HCT116 (cell line): ENCODE results near the gene SCOC. TPM values are rescaled to one million over a fixed set of nuclear protein-coding genes. Genes with fewer than 3 reads are reported as not detected.

Experiments used
- ATAC-seq: fragments of 200-7000 bp; cut with Tn5 transposase; 2 replicates; pipeline ENCODE4 v1.9.1; 2020; ENCODE audit warnings: mild to moderate bottlenecking, moderate library complexity
- BruUV-seq: library from RNA; stranded (reverse); fragments of 400-500 nt; replicated peaks from 2 replicates; lab custom pipeline; 2021; lab: Mats Ljungman, UMichigan
- CTCF ChIA-PET: fragments of 300-600 bp; sonication (Branson Sonifier 250); formaldehyde crosslinking; loops from one replicate; lab custom pipeline; 2021; ENCODE audit warnings: antibody characterized with exemption; lab: Charles Lee
- POLR2A ChIA-PET: fragments of 300-600, 350-600 bp; sonication (Branson Sonifier 250); formaldehyde crosslinking; loops from one replicate; lab custom pipeline; 2021; ENCODE audit warnings: antibody characterized with exemption; lab: Charles Lee
- RAD21 ChIA-PET, 2 experiments: fragments of 300-600 bp; sonication (Branson Sonifier 250); formaldehyde crosslinking; loops; one replicate each; lab custom pipeline; 2023; ENCODE audit warnings: low total read pairs in 2 of 2; ENCODE audit not compliant: uncharacterized antibody in 2 of 2, unreplicated experiment in 2 of 2, low non-redundant PET in 1 of 2; lab: Charles Lee
- DNase-seq: peaks from one replicate; pipeline ENCODE4 v3.0.0-alpha.2; 2010; ENCODE audit warnings: low read depth, low spot score
- H2AFZ ChIP-seq: fragments of 200-600 bp; shearing (Covaris generic), sonication (generic); 2 replicates; pipeline ENCODE4 v1.6.1; 2017; ENCODE audit warnings: low read depth, mixed run types, mixed read lengths, antibody characterized with exemption, low read length; ENCODE audit not compliant: poor library complexity, severe bottlenecking
- H3K27ac ChIP-seq: 2 replicates; pipeline ENCODE4 v1.5.1; 2012; ENCODE audit warnings: low read depth, low read length
- H3K27me3 ChIP-seq: fragments of 200-600 bp; sonication (generic); 2 replicates; pipeline ENCODE4 v1.6.1; 2016; ENCODE audit warnings: mixed run types, low read length, mixed read lengths; ENCODE audit not compliant: insufficient read depth
- H3K36me3 ChIP-seq, 2 experiments: fragments of 200-500 bp in 1 of 2; fragments of 200-600 bp in 1 of 2; sonication (Bioruptor generic) in 1 of 2; sonication (generic) in 1 of 2; 2 replicates each; pipeline versions ENCODE4 v1.5.1 to v1.6.1; 2014 to 2016; ENCODE audit warnings: low read length in 2 of 2, inconsistent platforms in 1 of 2, mixed read lengths in 1 of 2, mixed run types in 1 of 2; ENCODE audit not compliant: insufficient read depth in 2 of 2, control insufficient read depth in 1 of 2
- H3K4me1 ChIP-seq, 2 experiments: fragments of 200-600 bp in 1 of 2; sonication (generic) in 1 of 2; 2 replicates each; pipeline versions ENCODE4 v1.5.1 to v1.6.1; 2012 to 2017; ENCODE audit warnings: low read length in 2 of 2, inconsistent platforms in 1 of 2, mild to moderate bottlenecking in 1 of 2, mixed read lengths in 1 of 2, mixed run types in 1 of 2, moderate library complexity in 1 of 2; ENCODE audit not compliant: insufficient read depth in 2 of 2, control insufficient read depth in 1 of 2
- H3K4me2 ChIP-seq: fragments of 200-600 bp; sonication (generic); 2 replicates; pipeline ENCODE4 v1.6.1; 2017; ENCODE audit warnings: mixed run types, low read length, mixed read lengths
- H3K4me3 ChIP-seq, 2 experiments: fragments of 200-600 bp in 1 of 2; sonication (generic) in 1 of 2; replicated peaks in 1 of 2; 2 replicates each; pipeline ENCODE4 v1.5.1; 2011 to 2016; ENCODE audit warnings: low read length in 2 of 2, control low read depth in 1 of 2, low read depth in 1 of 2, mild to moderate bottlenecking in 1 of 2, mixed read lengths in 1 of 2, mixed run types in 1 of 2
- H3K79me2 ChIP-seq: fragments of 200-600 bp; sonication (generic); 2 replicates; pipeline ENCODE4 v1.6.1; 2017; ENCODE audit warnings: mild to moderate bottlenecking, mixed run types, low read length, moderate library complexity, mixed read lengths; ENCODE audit not compliant: insufficient read depth
- H3K9ac ChIP-seq: fragments of 200-600 bp; sonication (generic); 2 replicates; pipeline ENCODE4 v1.6.1; 2016; ENCODE audit warnings: low read length, mixed read lengths
- H3K9me2 ChIP-seq: fragments of 200-600 bp; sonication (generic), shearing (Covaris generic); 2 replicates; pipeline ENCODE4 v1.6.1; 2017; ENCODE audit warnings: mixed run types, mild to moderate bottlenecking, moderate library complexity; ENCODE audit not compliant: insufficient read depth
- H3K9me3 ChIP-seq, 2 experiments: fragments of 200-500 bp in 1 of 2; fragments of 200-600 bp in 1 of 2; sonication (Bioruptor generic) in 1 of 2; sonication (generic) in 1 of 2; 2 replicates each; pipeline ENCODE4 v1.6.1; 2014 to 2017; ENCODE audit warnings: low read length in 2 of 2, mixed read lengths in 2 of 2, inconsistent platforms in 1 of 2, low read depth in 1 of 2, mild to moderate bottlenecking in 1 of 2, mixed run types in 1 of 2, moderate library complexity in 1 of 2; ENCODE audit not compliant: control insufficient read depth in 1 of 2, insufficient read depth in 1 of 2
- H4K20me1 ChIP-seq: fragments of 200-600 bp; sonication (generic), shearing (Covaris generic); 2 replicates; pipeline ENCODE4 v1.6.1; 2017; ENCODE audit warnings: mixed run types, mild to moderate bottlenecking, moderate library complexity; ENCODE audit not compliant: insufficient read depth
- POLR2AphosphoS5 ChIP-seq: IDR thresholded peaks from 2 replicates; pipeline ENCODE4 v1.6.1; 2011; ENCODE audit warnings: mild to moderate bottlenecking, low read depth, low read length, moderate library complexity
- RAD21 ChIP-seq: IDR thresholded peaks from 2 replicates; pipeline ENCODE4 v1.6.1; 2012; ENCODE audit warnings: low read depth, mild to moderate bottlenecking
- TCF7L2 ChIP-seq: IDR thresholded peaks from 2 replicates; pipeline ENCODE4 v1.7.0; 2011; ENCODE audit warnings: borderline replicate concordance, inconsistent platforms; ENCODE audit not compliant: insufficient read depth, insufficient read length; ENCODE audit errors: extremely low read depth
- ZFX ChIP-seq: fragments of 450-650 bp; IDR thresholded peaks from 2 replicates; pipeline ENCODE4 v1.6.1; 2017
- intact Hi-C: fragments of 100-400 bp; cut with micrococcal nuclease; formaldehyde crosslinking; loops from 2 replicates; pipeline ENCODE4 v1.10.0; 2022
- total RNA-seq: library from RNA; stranded (reverse); gene quantifications from one replicate; pipeline ENCODE4 v1.2.1, GENCODE V29; 2021; ENCODE audit not compliant: unreplicated experiment
- TF ChIP-seq, protein P1 (sequence below): IDR thresholded peaks from 2 replicates; pipeline ENCODE4 v1.6.1; 2012
- TF ChIP-seq, protein P2 (sequence below): IDR thresholded peaks from 2 replicates; pipeline ENCODE4 v1.6.1; 2012
- TF ChIP-seq, protein P3 (sequence below): IDR thresholded peaks from 2 replicates; pipeline ENCODE4 v1.6.1; 2011; ENCODE audit warnings: mild to moderate bottlenecking, low read length, moderate library complexity; ENCODE audit not compliant: insufficient replicate concordance; ENCODE audit errors: extremely low read depth
- TF ChIP-seq, protein P4 (sequence below), 3 experiments: fragments of 200-600 bp in 1 of 3; sonication (generic) in 1 of 3; IDR thresholded peaks in 2 of 3; conservative IDR thresholded peaks in 1 of 3; 2 replicates each; pipeline ENCODE4 v1.5.1; 2012 to 2017; ENCODE audit warnings: low read depth in 2 of 3, low read length in 2 of 3, antibody characterized with exemption in 1 of 3, borderline replicate concordance in 1 of 3, control low read depth in 1 of 3, mild to moderate bottlenecking in 1 of 3, mixed read lengths in 1 of 3, mixed run types in 1 of 3, moderate library complexity in 1 of 3; ENCODE audit not compliant: insufficient read depth in 1 of 3

Gene SCOC
- total RNA-seq, 1 experiment from 2014 or later, result 52.2 TPM

DNA sequence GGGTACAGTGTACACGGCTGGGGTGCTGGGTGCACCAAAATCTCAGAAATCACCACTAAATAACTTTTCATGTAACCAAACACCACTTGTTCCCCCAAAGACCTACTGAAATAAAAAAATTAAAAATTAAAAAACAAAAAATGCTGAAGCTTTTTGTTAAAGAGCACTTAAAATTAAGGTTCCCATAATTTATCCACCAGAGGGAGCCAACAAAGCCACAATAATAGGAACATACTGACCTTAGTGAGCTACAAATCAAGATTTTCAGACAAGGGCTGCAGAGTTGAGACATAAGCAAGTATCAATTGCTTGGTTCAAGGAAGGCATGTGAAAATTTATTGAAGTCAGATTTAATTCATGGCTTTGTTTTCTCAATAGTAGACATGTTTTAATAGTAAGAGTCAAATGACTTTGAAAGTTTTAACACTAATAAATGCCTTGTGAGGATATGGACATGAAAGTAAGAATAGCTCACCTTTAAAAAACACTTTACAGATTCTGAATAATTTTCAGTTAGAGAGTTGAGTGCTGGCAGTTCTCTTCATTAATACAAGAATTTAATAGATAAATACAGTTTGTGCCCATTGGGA lies 43.0 kb upstream of the SCOC start:
- intact Hi-C loops, result loop anchor here (1.0 kb wide), 1 partner anchor 521 kb away; no protein-coding TSS in a partner anchor
- Histone ChIP-seq H3K79me2 (no peaks in the 10 kb centered on the region), H3K36me3 (no peaks in the 10 kb centered on the region), H3K4me2 (no peak overlapping the region), H3K4me3 (no peak overlapping the region), H3K9ac (no peak overlapping the region), H4K20me1 (no peaks in the 10 kb centered on the region), H3K9me2 (no peaks in the 10 kb centered on the region), H3K27ac (no peak overlapping the region), H2AFZ (no peak overlapping the region), H3K4me1 (no peaks in the 10 kb centered on the region), H3K9me3 (no peaks in the 10 kb centered on the region), H3K27me3 (no peaks in the 10 kb centered on the region)
- DNase-seq (peak; percentile 44), ATAC-seq (peak; percentile 64)
- BruUV-seq, result no TSS peak
- ChIA-PET RAD21 (interaction anchor here (1.1 to 1.3 kb wide), 3 partner anchors 30 to 520 kb away, joined by 4 to 7 read pairs (median 4); no protein-coding TSS in a partner anchor), CTCF (interaction anchor here (0.8 to 1.9 kb wide), 29 partner anchors 9 to 674 kb away, joined by 3 to 31 read pairs (median 4); partner anchors contain the start of genes MGST2 and SCOC), POLR2A (interaction anchor here (0.6 to 1.3 kb wide), 2 partner anchors 30 to 284 kb away, joined by 3 read pairs; no protein-coding TSS in a partner anchor)
- no peak for TF ChIP-seq ZFX
- TF ChIP-seq, protein P1, sequence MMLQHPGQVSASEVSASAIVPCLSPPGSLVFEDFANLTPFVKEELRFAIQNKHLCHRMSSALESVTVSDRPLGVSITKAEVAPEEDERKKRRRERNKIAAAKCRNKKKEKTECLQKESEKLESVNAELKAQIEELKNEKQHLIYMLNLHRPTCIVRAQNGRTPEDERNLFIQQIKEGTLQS, result no peak
- TF ChIP-seq, protein P2, sequence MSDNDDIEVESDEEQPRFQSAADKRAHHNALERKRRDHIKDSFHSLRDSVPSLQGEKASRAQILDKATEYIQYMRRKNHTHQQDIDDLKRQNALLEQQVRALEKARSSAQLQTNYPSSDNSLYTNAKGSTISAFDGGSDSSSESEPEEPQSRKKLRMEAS, result no peak
- TF ChIP-seq, protein P3, sequence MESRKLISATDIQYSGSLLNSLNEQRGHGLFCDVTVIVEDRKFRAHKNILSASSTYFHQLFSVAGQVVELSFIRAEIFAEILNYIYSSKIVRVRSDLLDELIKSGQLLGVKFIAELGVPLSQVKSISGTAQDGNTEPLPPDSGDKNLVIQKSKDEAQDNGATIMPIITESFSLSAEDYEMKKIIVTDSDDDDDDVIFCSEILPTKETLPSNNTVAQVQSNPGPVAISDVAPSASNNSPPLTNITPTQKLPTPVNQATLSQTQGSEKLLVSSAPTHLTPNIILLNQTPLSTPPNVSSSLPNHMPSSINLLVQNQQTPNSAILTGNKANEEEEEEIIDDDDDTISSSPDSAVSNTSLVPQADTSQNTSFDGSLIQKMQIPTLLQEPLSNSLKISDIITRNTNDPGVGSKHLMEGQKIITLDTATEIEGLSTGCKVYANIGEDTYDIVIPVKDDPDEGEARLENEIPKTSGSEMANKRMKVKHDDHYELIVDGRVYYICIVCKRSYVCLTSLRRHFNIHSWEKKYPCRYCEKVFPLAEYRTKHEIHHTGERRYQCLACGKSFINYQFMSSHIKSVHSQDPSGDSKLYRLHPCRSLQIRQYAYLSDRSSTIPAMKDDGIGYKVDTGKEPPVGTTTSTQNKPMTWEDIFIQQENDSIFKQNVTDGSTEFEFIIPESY, result no peak
- no peak for TF ChIP-seq TCF7L2
- TF ChIP-seq RAD21, result peak; percentile 55
- TF ChIP-seq, protein P4, sequence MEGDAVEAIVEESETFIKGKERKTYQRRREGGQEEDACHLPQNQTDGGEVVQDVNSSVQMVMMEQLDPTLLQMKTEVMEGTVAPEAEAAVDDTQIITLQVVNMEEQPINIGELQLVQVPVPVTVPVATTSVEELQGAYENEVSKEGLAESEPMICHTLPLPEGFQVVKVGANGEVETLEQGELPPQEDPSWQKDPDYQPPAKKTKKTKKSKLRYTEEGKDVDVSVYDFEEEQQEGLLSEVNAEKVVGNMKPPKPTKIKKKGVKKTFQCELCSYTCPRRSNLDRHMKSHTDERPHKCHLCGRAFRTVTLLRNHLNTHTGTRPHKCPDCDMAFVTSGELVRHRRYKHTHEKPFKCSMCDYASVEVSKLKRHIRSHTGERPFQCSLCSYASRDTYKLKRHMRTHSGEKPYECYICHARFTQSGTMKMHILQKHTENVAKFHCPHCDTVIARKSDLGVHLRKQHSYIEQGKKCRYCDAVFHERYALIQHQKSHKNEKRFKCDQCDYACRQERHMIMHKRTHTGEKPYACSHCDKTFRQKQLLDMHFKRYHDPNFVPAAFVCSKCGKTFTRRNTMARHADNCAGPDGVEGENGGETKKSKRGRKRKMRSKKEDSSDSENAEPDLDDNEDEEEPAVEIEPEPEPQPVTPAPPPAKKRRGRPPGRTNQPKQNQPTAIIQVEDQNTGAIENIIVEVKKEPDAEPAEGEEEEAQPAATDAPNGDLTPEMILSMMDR (IDR thresholded peaks at IDR 0.05 in 2 of 3, conservative IDR thresholded peaks at IDR 0.05 in 1 of 3; ENCODE audit: borderline replicate concordance in 1 of 3, insufficient read depth in 1 of 3, low read depth in 2 of 3, low read length in 2 of 3), result peak; percentile 56 to 67 (median 62)
- no peak for TF ChIP-seq POLR2AphosphoS5
